Suppressor macrophage treated with lipopolysaccharide for 1 hour (primary cell): ENCODE results near the gene ACKR3.

Source experiments
- DNase-seq, 3 donors: peaks; one replicate each; pipeline ENCODE4 v3.0.0-alpha.2; 2020 to 2022

The ACKR3 gene

DNA sequence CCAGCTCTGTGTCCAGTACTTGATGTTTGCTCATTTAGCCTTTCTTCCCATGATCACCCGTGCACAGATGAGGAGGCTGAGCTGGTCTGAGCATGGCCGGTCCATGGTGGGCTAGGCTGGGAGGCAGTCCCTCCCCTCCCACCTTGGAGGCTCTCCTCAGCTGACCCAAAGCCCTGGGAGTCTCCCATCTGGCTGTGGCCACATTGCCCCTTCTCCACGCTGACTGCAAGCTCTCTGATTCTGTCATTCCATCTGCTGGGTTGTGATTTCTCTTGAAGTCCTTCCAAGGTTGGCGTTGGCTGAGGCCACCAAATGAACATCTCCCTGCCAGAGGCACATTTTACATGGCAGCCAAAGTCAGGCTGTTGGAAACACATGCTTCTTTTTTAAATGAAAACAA, 44.0 kb downstream of the ACKR3 start:
- no peak for DNase-seq

DNA sequence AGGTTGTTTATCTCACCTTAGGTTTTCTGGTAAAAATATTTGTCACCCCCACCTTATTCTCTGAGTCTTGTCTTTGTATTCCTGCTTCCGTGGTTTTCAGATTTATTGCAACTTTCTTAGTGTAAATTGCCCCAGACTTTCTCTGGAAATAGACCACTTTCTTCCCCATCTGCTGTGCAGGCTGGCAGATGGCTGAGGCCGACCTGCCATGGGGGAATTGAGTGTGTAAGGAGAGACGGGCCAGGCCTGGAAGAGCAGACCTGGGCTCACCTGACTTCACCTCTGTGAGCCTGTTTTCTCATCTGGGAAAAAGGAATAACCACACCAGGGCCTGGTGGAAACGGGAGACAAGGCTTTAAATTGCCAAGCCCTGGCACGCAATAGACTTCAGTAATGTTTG, 44.9 kb downstream of the ACKR3 start:
- no peak for DNase-seq

- no peak for DNase-seq
These were observed 46.4 kb downstream of the ACKR3 start for GRCh38 chr2:236616031-236616430.

DNA sequence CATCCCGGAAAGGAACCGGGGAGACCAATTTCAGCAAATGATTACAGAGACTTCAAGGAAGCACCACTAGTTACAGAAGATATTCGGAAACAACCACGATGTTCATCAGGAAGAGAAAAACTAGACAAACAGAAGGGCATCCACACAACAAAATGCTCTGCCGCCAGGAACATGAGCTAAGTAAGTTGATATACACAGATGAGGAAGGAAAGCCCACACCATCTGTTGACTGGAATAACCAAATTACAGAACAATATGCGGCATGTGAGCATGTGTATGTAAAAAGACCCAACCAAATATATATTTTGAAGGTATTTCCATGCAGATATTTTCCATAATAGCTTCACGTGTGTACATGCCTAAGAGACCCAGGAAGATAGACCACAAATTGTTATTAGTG, 47.0 kb downstream of the ACKR3 start:
- DNase-seq = no peak

DNA sequence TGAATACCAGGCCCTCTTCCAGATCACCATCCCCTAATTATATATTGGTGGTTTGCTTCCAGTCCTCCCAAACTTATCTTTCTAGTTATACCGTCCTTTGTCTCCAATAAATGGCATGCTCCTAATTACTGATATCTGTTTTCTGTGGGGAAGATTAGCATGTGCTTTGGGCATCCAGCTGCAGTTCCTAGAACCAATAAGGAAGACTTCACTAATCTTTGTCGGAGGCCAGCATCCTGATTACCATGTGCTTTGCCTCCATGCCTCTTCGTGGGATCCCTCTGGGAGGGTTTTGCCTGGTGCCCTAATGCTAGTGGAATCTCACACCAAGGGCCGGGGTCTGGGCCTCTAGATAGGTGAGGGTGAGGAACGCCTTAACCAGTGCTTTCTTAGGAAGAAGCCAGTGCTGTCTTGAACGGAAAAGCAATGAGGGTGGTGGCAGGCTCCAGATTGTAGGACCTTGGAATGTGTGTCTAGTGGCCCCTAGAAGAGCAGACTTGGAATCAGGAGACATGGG, 47.7 kb downstream of the ACKR3 start:
- no peak for DNase-seq

- no peak for DNase-seq
These were observed 48.2 kb downstream of the ACKR3 start for GRCh38 chr2:236617796-236618195.

DNA sequence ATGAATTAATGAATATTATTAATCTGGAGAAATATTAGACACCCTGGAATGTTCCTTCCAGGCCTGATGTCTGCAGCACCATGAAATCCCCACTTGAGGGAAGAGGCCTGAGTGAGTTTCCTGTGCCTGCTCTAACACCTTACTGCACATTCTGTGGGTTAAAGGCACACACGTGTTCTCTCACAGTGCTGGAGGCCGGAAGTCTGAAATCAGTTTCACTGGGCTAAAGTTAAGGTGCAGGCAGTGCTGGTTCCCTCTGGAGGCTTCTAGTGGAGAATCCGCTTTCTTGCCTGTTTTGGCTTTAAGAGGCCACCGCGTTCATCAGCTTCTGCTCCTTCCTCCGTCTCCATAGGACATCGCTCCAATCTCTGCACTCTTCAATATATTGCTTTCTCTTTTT, 48.7 kb downstream of the ACKR3 start:
- DNase-seq = no peak

DNA sequence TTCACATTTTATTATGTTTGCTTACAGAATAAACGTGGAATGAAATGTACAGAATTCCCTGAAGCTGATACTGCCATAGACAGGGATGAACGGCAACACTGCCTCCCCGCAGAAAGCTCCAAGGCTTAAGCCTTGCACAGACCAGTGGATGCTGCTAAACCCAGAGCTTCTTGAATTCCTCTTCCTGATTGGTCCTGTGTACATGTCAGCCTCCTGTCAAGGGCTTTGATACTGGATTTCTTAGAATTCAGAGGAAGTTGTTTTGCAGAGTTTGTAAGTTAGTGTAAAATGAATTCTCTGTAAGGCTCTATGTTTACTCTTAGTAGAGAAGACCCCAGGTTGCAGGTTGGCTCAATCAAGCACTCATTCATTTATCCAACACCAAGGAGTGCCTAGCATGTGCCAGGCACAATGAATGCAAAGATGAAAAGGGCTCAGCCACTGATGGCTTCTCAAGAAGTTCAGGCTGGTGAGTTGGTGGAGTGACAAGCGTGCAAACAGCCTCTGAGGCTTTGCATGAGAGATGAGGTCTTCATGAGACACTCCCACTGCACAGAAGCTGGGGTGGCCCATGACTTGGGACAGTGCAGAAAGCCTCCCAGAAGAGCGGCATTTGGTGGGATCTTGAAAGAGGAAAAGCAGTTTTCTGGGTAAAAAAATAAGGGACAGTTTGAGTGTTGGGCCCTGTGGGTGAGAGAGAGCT, 50.4 kb downstream of the ACKR3 start:
- DNase-seq = no peak

GRCh38 chr2:236621786-236622185, 52.2 kb downstream of the ACKR3 start:
- no peak for DNase-seq

DNA sequence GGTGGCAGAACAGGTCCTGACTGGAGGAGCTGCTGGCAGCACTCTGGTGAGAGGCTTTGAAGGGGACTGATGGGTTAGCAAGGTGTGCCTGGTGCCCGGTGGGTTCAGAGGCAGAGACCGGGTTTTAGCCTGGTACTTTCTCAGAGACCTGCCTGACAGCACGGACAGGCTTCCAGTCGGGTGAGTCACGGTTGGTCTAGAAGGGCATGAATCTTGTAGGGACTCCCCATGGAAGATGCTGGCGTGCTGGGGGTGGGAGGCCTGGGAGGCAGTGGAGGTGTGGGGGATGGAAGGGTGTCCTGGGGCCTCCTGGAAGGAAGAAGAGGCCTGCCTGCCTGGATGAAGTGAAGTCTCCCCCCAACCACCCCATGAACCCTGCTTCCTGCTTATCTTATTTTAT, 52.6 kb downstream of the ACKR3 start:
- no peak for DNase-seq

DNA sequence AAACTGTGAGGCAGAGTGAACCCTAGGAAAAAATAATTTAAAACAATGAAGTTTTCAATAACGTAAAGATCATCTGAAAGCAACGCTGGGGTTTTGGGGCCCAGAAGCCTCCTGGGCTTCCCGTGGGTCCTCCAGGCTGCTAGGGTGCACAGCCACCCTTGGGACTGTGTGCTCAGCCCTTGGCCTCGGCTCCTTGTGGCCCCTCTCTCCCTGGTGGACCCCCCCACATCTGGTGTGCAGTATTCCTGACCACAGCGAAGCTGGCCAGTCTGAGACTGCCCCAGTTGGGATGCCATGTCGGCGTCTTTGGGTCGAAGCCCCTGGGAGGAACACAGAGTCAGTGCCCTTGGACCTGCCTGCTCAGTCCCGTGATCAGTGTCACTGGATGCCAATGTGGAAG, 53.0 kb downstream of the ACKR3 start:
- DNase-seq = no peak

- no peak for DNase-seq
These were observed 54.2 kb downstream of the ACKR3 start for GRCh38 chr2:236623816-236624215.

DNA sequence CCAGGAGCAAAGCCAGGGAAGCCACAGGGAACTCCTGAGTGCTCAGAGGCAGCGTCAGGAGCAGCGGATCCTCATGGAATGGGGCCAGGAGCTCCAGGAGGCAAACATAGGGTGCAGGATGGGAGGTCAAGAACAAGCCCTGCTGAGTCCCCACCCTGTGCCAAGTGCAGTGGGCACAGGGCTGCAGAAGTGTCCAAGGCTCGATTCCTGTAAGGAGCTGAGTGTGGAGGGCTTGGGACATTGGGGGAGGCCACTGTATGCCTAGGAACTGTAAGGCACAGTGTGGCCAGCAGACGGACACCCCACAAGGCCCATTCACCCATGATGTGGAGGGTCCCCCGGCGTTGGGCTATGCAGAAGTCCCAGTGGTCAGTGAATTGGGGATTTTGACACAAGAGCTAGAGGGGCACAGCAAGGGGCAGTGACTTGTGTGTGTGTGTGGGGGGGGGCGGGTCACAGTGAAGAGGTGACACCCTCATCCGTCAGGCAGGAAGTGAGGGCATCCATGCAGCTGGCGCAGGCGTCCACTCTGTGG, 55.6 kb downstream of the ACKR3 start:
- DNase-seq = no peak

- no peak for DNase-seq
These were observed 56.9 kb downstream of the ACKR3 start for GRCh38 chr2:236626391-236627150.

DNA sequence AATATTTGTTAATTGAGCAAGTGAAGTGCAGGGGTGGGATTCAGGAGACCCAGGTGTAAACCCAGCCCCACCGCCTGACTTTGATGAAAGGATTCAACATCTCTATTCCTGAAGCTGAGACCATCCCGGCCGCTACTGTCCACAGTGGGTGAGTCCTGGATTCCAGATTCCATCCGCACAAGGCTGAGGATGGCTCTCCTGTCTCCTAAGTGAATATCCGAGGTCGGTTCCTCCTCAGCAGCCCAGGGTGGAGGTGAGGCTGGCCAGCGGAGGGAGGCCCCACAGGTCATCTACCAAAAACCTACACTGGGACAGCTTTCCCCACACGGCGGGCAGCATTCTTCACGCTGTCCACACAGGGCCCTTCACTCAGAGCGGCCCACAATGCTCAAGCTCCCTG, 57.6 kb downstream of the ACKR3 start:
- DNase-seq = no peak

DNA sequence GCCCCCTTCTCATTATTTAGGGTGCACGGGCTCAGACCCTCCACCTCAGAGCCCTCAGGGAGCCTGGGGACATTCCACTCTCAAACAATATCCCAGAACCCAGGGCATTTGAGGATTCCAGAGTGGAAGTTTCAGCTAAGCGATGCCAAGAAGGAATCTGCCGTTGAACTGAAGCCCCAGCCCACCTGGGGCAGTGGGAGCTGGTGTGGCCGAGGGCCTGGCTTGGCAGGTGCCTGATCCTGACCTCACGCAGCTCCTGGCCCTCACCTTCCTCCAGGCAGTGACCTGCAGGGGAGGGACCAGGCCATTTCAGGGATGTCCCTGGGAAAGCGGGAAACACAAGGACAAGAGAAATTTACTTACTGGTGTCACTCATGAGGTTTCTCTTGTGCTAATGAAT, 58.2 kb downstream of the ACKR3 start:
- no peak for DNase-seq

- DNase-seq = no peak
These were observed 58.8 kb downstream of the ACKR3 start for GRCh38 chr2:236628256-236628901.

GRCh38 chr2:236628981-236629605, 59.5 kb downstream of the ACKR3 start:
- no peak for DNase-seq

DNA sequence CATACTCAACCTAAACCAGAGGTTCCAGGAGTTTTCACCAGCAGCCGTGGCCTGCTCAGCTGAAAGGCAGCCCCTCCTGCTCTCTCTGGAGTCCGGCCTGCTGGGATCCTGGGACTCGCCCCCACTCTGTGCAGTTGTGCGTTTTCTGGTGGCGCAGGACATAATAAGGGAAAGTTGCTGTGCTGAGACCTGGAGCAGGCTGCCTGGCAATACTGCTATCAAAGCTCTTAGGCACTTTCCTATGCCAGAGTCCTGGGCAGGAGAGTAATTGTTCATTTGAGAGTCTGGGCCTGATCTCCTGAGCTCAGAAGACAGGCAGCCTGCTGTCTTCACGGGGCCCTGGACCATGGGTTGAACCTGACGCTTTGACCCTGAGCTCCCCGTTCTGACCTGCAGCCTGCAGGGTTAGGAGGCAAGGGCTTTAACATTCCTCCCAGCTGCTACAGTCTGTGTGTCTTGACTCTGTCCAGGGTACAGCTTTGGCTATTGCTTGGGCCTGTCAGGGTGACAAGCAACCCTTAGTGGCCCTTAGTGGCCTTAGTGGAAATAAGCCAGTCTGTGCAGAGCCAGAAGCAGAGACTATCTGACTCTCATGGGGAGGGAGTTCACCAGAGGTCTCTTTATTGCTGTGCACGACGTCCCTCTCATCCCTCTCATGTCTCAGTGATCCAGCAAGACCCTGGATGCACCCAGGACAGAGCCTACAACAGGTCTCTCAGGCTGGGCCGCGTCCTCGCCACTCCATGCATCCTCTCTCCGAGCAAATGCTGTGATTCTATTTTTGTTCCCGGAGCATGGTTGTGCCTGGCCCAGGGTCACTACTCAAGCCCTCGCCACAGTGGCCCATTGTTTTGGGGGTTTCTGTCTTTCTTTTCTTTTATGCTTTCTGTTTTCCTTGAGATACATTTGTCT, 60.6 kb downstream of the ACKR3 start:
- no peak for DNase-seq

GRCh38 chr2:236631281-236631855, 61.7 kb downstream of the ACKR3 start:
- no peak for DNase-seq

DNA sequence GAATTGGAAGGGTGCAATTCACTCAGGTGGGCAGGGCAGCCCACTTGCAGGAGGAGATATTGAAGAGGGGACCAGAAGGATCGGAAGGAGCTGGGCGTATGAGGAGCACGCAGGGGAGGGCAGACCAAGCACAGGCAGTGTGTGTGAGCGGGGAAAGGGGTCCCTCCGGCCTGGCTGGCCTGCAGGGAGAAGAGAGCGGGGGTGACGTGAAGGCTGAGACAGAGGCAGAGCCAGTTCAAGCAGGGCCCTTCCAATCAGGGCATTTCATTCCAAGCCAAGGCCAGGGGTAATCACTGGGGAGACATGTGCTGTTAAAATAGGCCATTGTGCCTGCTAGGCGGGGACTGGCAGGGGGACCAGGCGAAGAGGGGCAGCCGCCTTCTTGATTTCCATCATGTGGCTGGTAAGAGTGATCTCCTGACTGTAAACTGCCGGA, 62.2 kb downstream of the ACKR3 start:
- no peak for DNase-seq
